Fibroblast of lung (primary cell): ENCODE measurements around the gene PDE4B. TPM values are rescaled to one million over a fixed set of nuclear protein-coding genes. Genes with fewer than 3 reads are reported as not detected.

Experiments
- DNase-seq, 2 donors: peaks; one replicate each; pipeline versions ENCODE4 v3.0.0 to v3.0.0-alpha.2; 2010; ENCODE audit warnings: low read depth in 2 of 2
- H2AFZ ChIP-seq: 2 replicates; pipeline ENCODE4 v1.5.1; 2012; ENCODE audit warnings: low read length, control low read depth, inconsistent platforms
- H3K27ac ChIP-seq: 2 replicates; pipeline ENCODE4 v1.5.1; 2011; ENCODE audit warnings: low read length, control low read depth; ENCODE audit not compliant: insufficient read depth
- H3K27me3 ChIP-seq: 2 replicates; pipeline ENCODE4 v1.5.1; 2011; ENCODE audit warnings: mild to moderate bottlenecking, low read length; ENCODE audit not compliant: control insufficient read depth, insufficient read depth
- H3K36me3 ChIP-seq: 2 replicates; pipeline ENCODE4 v1.5.1; 2011; ENCODE audit warnings: low read length; ENCODE audit not compliant: control insufficient read depth, insufficient read depth
- H3K4me1 ChIP-seq: 2 replicates; pipeline ENCODE4 v1.5.1; 2011; ENCODE audit warnings: low read length; ENCODE audit not compliant: control insufficient read depth, insufficient read depth; ENCODE audit errors: extremely low read depth
- H3K4me2 ChIP-seq: 2 replicates; pipeline ENCODE4 v1.5.1; 2011; ENCODE audit warnings: low read length, control low read depth; ENCODE audit not compliant: insufficient read depth; ENCODE audit errors: extremely low read depth
- H3K4me3 ChIP-seq, 4 experiments: fragments of 200-600 bp in 1 of 4; sonication (generic) in 1 of 4; replicated peaks in 1 of 4; 2 replicates each; pipeline ENCODE4 v1.5.1; 2011 to 2016; ENCODE audit warnings: low read length in 4 of 4, low read depth in 3 of 4, mild to moderate bottlenecking in 3 of 4, control low read depth in 2 of 4, inconsistent platforms in 1 of 4, mixed read lengths in 1 of 4; ENCODE audit not compliant: insufficient read depth in 1 of 4; ENCODE audit errors: control extremely low read depth in 1 of 4
- H3K79me2 ChIP-seq: 2 replicates; pipeline ENCODE4 v1.5.1; 2012; ENCODE audit warnings: mild to moderate bottlenecking, low read length, inconsistent platforms; ENCODE audit not compliant: control insufficient read depth, insufficient read depth
- H3K9ac ChIP-seq: 2 replicates; pipeline ENCODE4 v1.5.1; 2011; ENCODE audit warnings: mild to moderate bottlenecking, low read length, control low read depth; ENCODE audit not compliant: insufficient read depth
- H3K9me3 ChIP-seq: 2 replicates; pipeline ENCODE4 v1.5.1; 2012; ENCODE audit warnings: low read depth, low read length; ENCODE audit not compliant: control insufficient read depth, insufficient read depth
- H4K20me1 ChIP-seq: 2 replicates; pipeline ENCODE4 v1.5.1; 2011; ENCODE audit warnings: low read length; ENCODE audit not compliant: control insufficient read depth, insufficient read depth; ENCODE audit errors: extremely low read depth
- EZH2 ChIP-seq: IDR thresholded peaks from 2 replicates; pipeline ENCODE4 v1.5.1; 2012; ENCODE audit warnings: low read length, control low read depth, mild to moderate bottlenecking; ENCODE audit errors: missing control alignments
- polyA plus RNA-seq, 2 donors: library from polyadenylated mRNA; depleted of rRNA in 1 of 2; stranded (reverse) in 1 of 2; unstranded in 1 of 2; fragments of >200 nt; gene quantifications; 2 replicates each; pipeline ENCODE4 v1.2.1, GENCODE V29; 2011 to 2012; ENCODE audit warnings: missing spikeins in 1 of 2
- total RNA-seq: library from RNA; depleted of rRNA; stranded (reverse); fragments of >200 nt; gene quantifications from 2 replicates; pipeline ENCODE4 v1.2.1, GENCODE V29; 2014
- TF ChIP-seq, protein P1 (sequence below), 2 donors: IDR thresholded peaks in 1 of 2; conservative IDR thresholded peaks in 1 of 2; 1 replicate in 1 of 2; 2 replicates in 1 of 2; pipeline ENCODE4 v1.5.1; 2011 to 2012; ENCODE audit warnings: low read length in 2 of 2, control low read depth in 1 of 2, inconsistent platforms in 1 of 2, low read depth in 1 of 2, mild to moderate bottlenecking in 1 of 2

Gene PDE4B
- total and polyA plus RNA-seq, 2 donors (not counting 1 experiment from before 2014, with no cell fraction given), result 3.7 to 19.8 TPM

DNA sequence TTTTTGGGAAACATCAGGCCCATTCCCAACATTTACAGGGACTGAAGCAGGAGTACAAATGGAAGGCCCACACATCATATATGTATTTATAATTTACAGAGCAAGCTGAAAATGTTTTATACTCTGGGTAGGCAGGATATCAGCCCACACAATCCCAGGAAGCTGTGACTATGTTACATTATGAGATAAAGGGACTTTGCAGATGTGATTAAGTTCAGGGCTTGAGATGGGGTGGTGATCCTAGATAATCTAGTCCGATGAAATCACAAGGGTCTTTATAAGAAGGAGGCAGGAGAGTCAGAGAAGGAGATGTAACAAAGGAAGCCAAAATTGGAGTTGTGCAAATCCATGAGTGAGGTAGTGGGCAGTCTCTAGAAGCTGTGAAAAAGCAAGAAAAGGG, 160.5 kb downstream of the PDE4B start:
- DNase-seq, result no peak

DNA sequence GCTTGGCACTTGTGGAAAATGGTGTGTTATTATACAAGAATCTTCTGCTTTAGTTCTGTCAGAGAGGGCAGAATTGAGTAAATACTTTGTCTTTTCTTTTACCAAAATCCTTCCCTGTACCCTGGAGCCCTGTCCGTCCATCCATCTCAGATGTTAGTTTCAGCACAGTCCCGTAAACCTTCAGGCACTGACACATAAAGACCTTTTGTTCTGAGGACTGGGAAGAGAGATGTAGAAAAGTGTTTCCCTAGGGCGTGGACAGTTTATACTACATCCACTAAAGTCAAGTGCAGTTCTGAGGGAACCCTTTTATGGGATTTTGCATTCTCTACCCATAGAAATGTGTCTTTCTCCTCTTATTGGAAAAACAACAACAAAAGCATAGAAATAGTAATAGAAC, 162.4 kb downstream of the PDE4B start:
- Histone ChIP-seq H3K79me2 (no peaks in the 10 kb centered on the region), H3K27me3 (no peaks in the 10 kb centered on the region), H3K4me1 (peaks cover 2% of the 10 kb centered on the region), H3K27ac (no peak overlapping the region), H3K4me3 (no peak overlapping the region), H4K20me1 (no peaks in the 10 kb centered on the region), H3K4me2 (no peak overlapping the region), H3K9me3 (no peaks in the 10 kb centered on the region), H3K9ac (no peak overlapping the region), H3K36me3 (no peaks in the 10 kb centered on the region), H2AFZ (no peak overlapping the region)
- TF ChIP-seq EZH2, result no peak
- TF ChIP-seq, protein P1, sequence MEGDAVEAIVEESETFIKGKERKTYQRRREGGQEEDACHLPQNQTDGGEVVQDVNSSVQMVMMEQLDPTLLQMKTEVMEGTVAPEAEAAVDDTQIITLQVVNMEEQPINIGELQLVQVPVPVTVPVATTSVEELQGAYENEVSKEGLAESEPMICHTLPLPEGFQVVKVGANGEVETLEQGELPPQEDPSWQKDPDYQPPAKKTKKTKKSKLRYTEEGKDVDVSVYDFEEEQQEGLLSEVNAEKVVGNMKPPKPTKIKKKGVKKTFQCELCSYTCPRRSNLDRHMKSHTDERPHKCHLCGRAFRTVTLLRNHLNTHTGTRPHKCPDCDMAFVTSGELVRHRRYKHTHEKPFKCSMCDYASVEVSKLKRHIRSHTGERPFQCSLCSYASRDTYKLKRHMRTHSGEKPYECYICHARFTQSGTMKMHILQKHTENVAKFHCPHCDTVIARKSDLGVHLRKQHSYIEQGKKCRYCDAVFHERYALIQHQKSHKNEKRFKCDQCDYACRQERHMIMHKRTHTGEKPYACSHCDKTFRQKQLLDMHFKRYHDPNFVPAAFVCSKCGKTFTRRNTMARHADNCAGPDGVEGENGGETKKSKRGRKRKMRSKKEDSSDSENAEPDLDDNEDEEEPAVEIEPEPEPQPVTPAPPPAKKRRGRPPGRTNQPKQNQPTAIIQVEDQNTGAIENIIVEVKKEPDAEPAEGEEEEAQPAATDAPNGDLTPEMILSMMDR (conservative IDR thresholded peaks at IDR 0.05 in 1 of 2, IDR thresholded peaks at IDR 0.05 in 1 of 2; ENCODE audit: low read depth in 1 of 2, low read length in 2 of 2), result no peak
- peak in 1 of 2 donors; percentile 40 for DNase-seq

More for the DNA sequence above, 160.5 kb downstream of the PDE4B start:
- Histone ChIP-seq H3K36me3 (no peaks in the 10 kb centered on the region), H4K20me1 (no peaks in the 10 kb centered on the region), H3K27ac (no peak overlapping the region), H3K4me1 (peaks cover 2% of the 10 kb centered on the region), H3K4me3 (no peak overlapping the region), H3K9ac (no peak overlapping the region), H3K79me2 (no peaks in the 10 kb centered on the region), H3K27me3 (no peaks in the 10 kb centered on the region), H3K9me3 (no peaks in the 10 kb centered on the region), H2AFZ (no peak overlapping the region), H3K4me2 (no peak overlapping the region)
- no peak for TF ChIP-seq EZH2
- TF ChIP-seq, protein P1 (conservative IDR thresholded peaks at IDR 0.05 in 1 of 2, IDR thresholded peaks at IDR 0.05 in 1 of 2; ENCODE audit: low read depth in 1 of 2, low read length in 2 of 2), result no peak

DNA sequence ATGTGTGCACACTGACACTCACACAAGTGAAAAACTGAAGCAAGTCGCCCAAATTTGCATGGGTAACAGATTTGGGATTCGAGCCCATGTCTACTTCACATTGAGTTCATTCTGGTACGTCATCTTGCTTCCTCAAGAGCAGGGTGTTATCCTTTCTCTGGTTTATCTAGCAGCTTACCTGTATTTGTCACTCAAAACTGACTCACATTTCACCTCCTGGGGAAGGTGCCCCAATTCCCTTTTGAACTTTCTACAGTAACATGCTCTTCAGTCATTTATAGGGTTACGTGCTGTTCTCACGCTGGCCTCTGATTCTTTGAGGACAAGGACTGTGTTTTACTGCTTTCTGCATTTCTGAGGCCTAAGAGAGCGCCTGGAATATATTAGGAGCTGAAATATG, 162.8 kb downstream of the PDE4B start:
- Histone ChIP-seq H2AFZ (no peak overlapping the region), H3K9me3 (no peaks in the 10 kb centered on the region), H3K4me3 (no peak overlapping the region), H3K36me3 (no peaks in the 10 kb centered on the region), H4K20me1 (no peaks in the 10 kb centered on the region), H3K4me2 (no peak overlapping the region), H3K27ac (no peak overlapping the region), H3K9ac (no peak overlapping the region), H3K79me2 (no peaks in the 10 kb centered on the region), H3K4me1 (peaks cover 2% of the 10 kb centered on the region), H3K27me3 (no peaks in the 10 kb centered on the region)
- TF ChIP-seq, protein P1 (conservative IDR thresholded peaks at IDR 0.05 in 1 of 2, IDR thresholded peaks at IDR 0.05 in 1 of 2; ENCODE audit: low read depth in 1 of 2, low read length in 2 of 2), result no peak
- TF ChIP-seq EZH2, result no peak
- DNase-seq, result no peak
